Gastrocnemius medialis (tissue), 4 donors: ENCODE data around the gene OR10D3. TPM values are rescaled to one million over a fixed set of nuclear protein-coding genes. Genes with fewer than 3 reads are reported as not detected.

Experiments
- ATAC-seq, 2 donors: fragments of 150-250 bp; one replicate each; pipeline ENCODE4 v1.9.1; 2016
- DNase-seq, 2 donors: peaks; one replicate each; pipeline ENCODE4 v3.0.0-alpha.2; 2019
- H3K27ac ChIP-seq, 4 donors: fragments of 200-600 bp; sonication (generic); 1 replicate in 1 of 4; 2 replicates in 3 of 4; pipeline ENCODE4 v1.5.1; 2016 to 2018; ENCODE audit warnings: mild to moderate bottlenecking in 2 of 4, moderate library complexity in 1 of 4
- H3K27me3 ChIP-seq, 3 donors: fragments of 200-600 bp; sonication (generic) in 2 of 3; 1 replicate in 1 of 3; 2 replicates in 2 of 3; pipeline versions ENCODE4 v1.5.1 to v1.6.0; 2016 to 2019; ENCODE audit warnings: mild to moderate bottlenecking in 1 of 3, moderate library complexity in 1 of 3
- H3K36me3 ChIP-seq, 2 donors: fragments of 200-600 bp; sonication (generic) in 1 of 2; one replicate each; pipeline ENCODE4 v1.5.1; 2017 to 2018
- H3K4me1 ChIP-seq, 2 donors: fragments of 200-600 bp; sonication (generic) in 1 of 2; one replicate each; pipeline ENCODE4 v1.5.1; 2016 to 2017; ENCODE audit warnings: mild to moderate bottlenecking in 2 of 2
- H3K4me3 ChIP-seq, 4 donors: fragments of 200-600 bp; sonication (generic) in 3 of 4; 1 replicate in 1 of 4; 2 replicates in 3 of 4; pipeline ENCODE4 v1.5.1; 2016 to 2019; ENCODE audit warnings: mild to moderate bottlenecking in 2 of 4
- H3K9me3 ChIP-seq, 3 donors: fragments of 200-600 bp; sonication (generic) in 2 of 3; 1 replicate in 1 of 3; 2 replicates in 2 of 3; pipeline ENCODE4 v1.5.1; 2016 to 2019
- POLR2A ChIP-seq, 2 donors: fragments of 450-650 bp; IDR thresholded peaks; one replicate each; pipeline ENCODE4 v1.6.1; 2017; ENCODE audit warnings: antibody characterized with exemption in 2 of 2, mild to moderate bottlenecking in 2 of 2, moderate library complexity in 2 of 2
- in situ Hi-C, 4 donors: fragments of 200-750 bp; cut with MboI; loops; one replicate each; pipeline versions ENCODE4 v1.15.0 to v1.8.0; 2017; ENCODE audit warnings: low sequenced_read_pairs in 4 of 4
- intact Hi-C: fragments of 100-400 bp; cut with DNase I; formaldehyde crosslinking; loops from one replicate; pipeline ENCODE4 v1.15.1; 2023; ENCODE audit warnings: low total_unique reads
- total RNA-seq, 4 donors: library from RNA; depleted of rRNA; stranded (reverse); fragments of >200 nt; gene quantifications; one replicate each; pipeline versions ENCODE4 v1.1.0 to v1.2.3, GENCODE V29; 2016
- TF ChIP-seq, protein P1 (sequence below), 5 experiments: fragments of 450-650 bp in 3 of 5; fragments of 200-600 bp in 2 of 5; sonication (generic) in 2 of 5; IDR thresholded peaks in 4 of 5; conservative IDR thresholded peaks in 1 of 5; 1 replicate in 4 of 5; 2 replicates in 1 of 5; pipeline ENCODE4 v1.5.1; 2016 to 2019; ENCODE audit warnings: antibody characterized with exemption in 5 of 5, mild to moderate bottlenecking in 3 of 5, moderate library complexity in 3 of 5

The OR10D3 gene
- total RNA-seq, 4 donors from 2014 or later = not detected

DNA sequence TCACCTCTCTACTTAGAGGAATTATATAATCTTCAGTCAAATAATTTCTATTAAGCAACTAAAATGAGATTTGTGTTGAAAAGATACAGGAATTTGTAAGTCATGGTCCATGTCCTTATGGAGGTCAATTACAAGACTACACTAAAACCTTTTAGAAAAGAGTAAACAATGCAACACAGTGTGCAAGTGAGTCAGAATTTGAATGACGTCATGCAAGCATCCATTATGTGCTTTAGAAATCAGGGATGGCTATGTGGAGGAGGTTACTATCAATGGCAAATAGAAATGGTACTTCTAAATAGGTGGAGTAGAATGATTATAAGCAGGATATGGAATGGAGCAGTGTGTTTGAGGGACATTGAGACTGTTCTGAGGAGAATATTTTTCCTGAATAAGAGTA, 16.6 kb downstream of the OR10D3 start:
- intact Hi-C loops = no loop called here
- ATAC-seq = no peak
- no peaks in the 10 kb centered on the region for H3K4me1 ChIP-seq
- no peaks in the 10 kb centered on the region for H3K9me3 ChIP-seq
- H3K4me3 ChIP-seq = no peak overlapping the region
- H3K36me3 ChIP-seq = no peaks in the 10 kb centered on the region
- H3K27me3 ChIP-seq = no peaks in the 10 kb centered on the region
- TF ChIP-seq, protein P1, sequence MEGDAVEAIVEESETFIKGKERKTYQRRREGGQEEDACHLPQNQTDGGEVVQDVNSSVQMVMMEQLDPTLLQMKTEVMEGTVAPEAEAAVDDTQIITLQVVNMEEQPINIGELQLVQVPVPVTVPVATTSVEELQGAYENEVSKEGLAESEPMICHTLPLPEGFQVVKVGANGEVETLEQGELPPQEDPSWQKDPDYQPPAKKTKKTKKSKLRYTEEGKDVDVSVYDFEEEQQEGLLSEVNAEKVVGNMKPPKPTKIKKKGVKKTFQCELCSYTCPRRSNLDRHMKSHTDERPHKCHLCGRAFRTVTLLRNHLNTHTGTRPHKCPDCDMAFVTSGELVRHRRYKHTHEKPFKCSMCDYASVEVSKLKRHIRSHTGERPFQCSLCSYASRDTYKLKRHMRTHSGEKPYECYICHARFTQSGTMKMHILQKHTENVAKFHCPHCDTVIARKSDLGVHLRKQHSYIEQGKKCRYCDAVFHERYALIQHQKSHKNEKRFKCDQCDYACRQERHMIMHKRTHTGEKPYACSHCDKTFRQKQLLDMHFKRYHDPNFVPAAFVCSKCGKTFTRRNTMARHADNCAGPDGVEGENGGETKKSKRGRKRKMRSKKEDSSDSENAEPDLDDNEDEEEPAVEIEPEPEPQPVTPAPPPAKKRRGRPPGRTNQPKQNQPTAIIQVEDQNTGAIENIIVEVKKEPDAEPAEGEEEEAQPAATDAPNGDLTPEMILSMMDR (IDR thresholded peaks at IDR 0.05 in 4 of 5, conservative IDR thresholded peaks at IDR 0.05 in 1 of 5) = no peak
- TF ChIP-seq POLR2A (IDR thresholded peaks at IDR 0.05) = no peak
- in situ Hi-C loops = loop anchor here in 2 of 4 donors (5.0 to 10.0 kb wide), 2 partner anchors 65 to 127 kb away; no protein-coding TSS in a partner anchor
- no peak for DNase-seq
- no peak overlapping the region for H3K27ac ChIP-seq

DNA sequence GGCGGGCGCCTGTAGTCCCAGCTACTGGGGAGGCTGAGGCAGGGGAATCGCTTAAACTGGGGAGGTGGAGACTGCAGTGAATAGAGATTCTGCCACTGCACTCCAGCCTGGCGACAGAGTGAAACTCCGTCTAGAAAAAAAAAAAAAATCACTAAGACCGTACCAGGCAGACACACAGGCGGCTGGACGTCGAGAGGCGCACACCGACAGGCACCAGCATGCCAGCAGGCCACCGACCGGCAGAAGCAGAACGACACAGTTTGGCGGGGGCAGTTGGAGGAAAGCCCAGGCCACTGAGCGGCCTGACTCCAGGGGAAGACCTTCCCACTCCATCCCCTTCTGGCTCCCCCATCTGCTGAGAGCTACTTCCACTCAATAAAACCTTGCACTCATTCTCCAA, 17.5 kb downstream of the OR10D3 start:
- Histone ChIP-seq H3K27me3 (no peaks in the 10 kb centered on the region), H3K36me3 (no peaks in the 10 kb centered on the region), H3K4me3 (no peak overlapping the region), H3K27ac (no peak overlapping the region), H3K4me1 (no peaks in the 10 kb centered on the region), H3K9me3 (no peaks in the 10 kb centered on the region)
- no peak for ATAC-seq
- TF ChIP-seq, protein P1 (IDR thresholded peaks at IDR 0.05 in 4 of 5, conservative IDR thresholded peaks at IDR 0.05 in 1 of 5) = no peak
- TF ChIP-seq POLR2A (IDR thresholded peaks at IDR 0.05) = no peak
- no peak for DNase-seq
- in situ Hi-C loops = loop anchor here in 1 of 4 donors (10.0 kb wide), 1 partner anchor 64 kb away; no protein-coding TSS in a partner anchor
- intact Hi-C loops = no loop called here

DNA sequence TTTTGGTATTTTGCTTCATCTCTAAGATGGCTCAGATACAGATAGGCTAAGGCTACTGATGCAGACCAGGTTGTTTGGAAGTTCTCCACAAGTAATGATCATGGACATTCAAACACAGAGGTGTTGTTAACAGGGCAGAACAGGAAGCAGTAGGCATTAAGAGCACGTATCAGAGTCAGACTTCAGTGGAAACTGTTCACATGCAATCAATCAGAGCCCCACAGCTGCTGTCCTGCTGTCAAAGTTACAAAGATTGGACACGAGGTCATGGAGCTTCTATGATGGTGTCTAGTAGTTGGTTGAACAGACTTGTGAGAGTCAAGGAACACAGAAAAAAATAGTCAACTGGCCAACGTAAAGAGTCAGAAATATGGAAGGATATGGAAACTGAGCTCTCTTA, 19.8 kb downstream of the OR10D3 start:
- Histone ChIP-seq H3K27me3 (no peaks in the 10 kb centered on the region), H3K4me1 (no peaks in the 10 kb centered on the region), H3K9me3 (no peaks in the 10 kb centered on the region), H3K36me3 (no peaks in the 10 kb centered on the region), H3K27ac (no peak overlapping the region), H3K4me3 (no peak overlapping the region)
- DNase-seq = no peak
- intact Hi-C loops (no loop called here), in situ Hi-C loops (loop anchor here in 1 of 4 donors (10.0 kb wide), 1 partner anchor 62 kb away; no protein-coding TSS in a partner anchor)
- ATAC-seq = no peak
- no peak for TF ChIP-seq POLR2A (IDR thresholded peaks at IDR 0.05)
- TF ChIP-seq, protein P1 (IDR thresholded peaks at IDR 0.05 in 4 of 5, conservative IDR thresholded peaks at IDR 0.05 in 1 of 5) = no peak

DNA sequence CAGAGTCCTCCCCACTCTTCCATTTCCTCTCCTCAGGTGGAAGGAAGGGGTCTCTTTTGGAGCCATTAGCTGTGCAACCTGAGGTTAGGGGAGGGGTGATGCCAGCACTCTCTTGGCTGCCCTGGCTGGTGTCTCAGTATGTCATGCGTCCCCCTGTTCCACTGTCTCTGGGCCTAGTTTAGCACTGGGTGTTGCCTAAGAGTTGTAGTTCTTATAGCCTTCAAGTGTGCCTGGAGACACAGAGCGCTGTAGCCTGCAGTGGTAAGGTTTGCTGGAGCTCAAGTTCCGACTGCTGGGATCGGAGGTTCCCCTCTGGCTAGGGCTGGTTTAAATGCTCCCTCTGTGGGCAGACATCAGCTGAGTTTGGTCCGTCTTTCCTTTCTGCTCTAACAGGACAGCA, 20.9 kb downstream of the OR10D3 start:
- intact Hi-C loops (no loop called here), in situ Hi-C loops (loop anchor here in 1 of 4 donors (10.0 kb wide), 1 partner anchor 61 kb away; no protein-coding TSS in a partner anchor)
- Histone ChIP-seq H3K27me3 (no peaks in the 10 kb centered on the region), H3K9me3 (no peaks in the 10 kb centered on the region), H3K36me3 (no peaks in the 10 kb centered on the region), H3K27ac (no peak overlapping the region), H3K4me1 (no peaks in the 10 kb centered on the region), H3K4me3 (no peak overlapping the region)
- no peak for ATAC-seq
- DNase-seq = no peak
- TF ChIP-seq, protein P1 (IDR thresholded peaks at IDR 0.05 in 4 of 5, conservative IDR thresholded peaks at IDR 0.05 in 1 of 5) = no peak
- no peak for TF ChIP-seq POLR2A (IDR thresholded peaks at IDR 0.05)
